Right atrium auricular region (tissue), 2 donors: ENCODE data around the gene FOXR1. TPM values are rescaled to one million over a fixed set of nuclear protein-coding genes. Genes with fewer than 3 reads are reported as not detected.
"Not testable (repeated sequence)": the region's sequence is repeated elsewhere in the genome, so short reads cannot be mapped to it uniquely, and the experiment has no call there.

Source experiments
- DNase-seq: peaks from one replicate; pipeline ENCODE4 v3.0.0-alpha.2; 2019; ENCODE audit warnings: low spot score
- H3K27ac ChIP-seq, 2 donors: fragments of 200-600 bp; sonication (generic); 1 replicate in 1 of 2; 2 replicates in 1 of 2; pipeline ENCODE4 v1.5.1; 2016 to 2019
- H3K27me3 ChIP-seq, 2 donors: fragments of 200-600 bp; sonication (generic); one replicate each; pipeline versions ENCODE4 v1.5.1 to v1.6.0; 2017 to 2019
- H3K36me3 ChIP-seq: fragments of 200-600 bp; sonication (generic); one replicate; pipeline ENCODE4 v1.5.1; 2016
- H3K4me1 ChIP-seq, 2 donors: fragments of 200-600 bp; sonication (generic); one replicate each; pipeline versions ENCODE4 v1.5.1 to v1.6.0; 2017 to 2019
- H3K4me3 ChIP-seq, 2 donors: fragments of 200-600 bp; sonication (generic); 1 replicate in 1 of 2; 2 replicates in 1 of 2; pipeline ENCODE4 v1.5.1; 2017 to 2019; ENCODE audit warnings: mild to moderate bottlenecking in 1 of 2, moderate library complexity in 1 of 2
- H3K9me3 ChIP-seq, 2 donors: fragments of 200-600 bp; sonication (generic); one replicate each; pipeline ENCODE4 v1.5.1; 2019
- total RNA-seq, 2 donors: library from RNA; depleted of rRNA; stranded (reverse); fragments of >200 nt; gene quantifications; one replicate each; pipeline ENCODE4 v1.1.0, GENCODE V29; 2016
- TF ChIP-seq, protein P1 (sequence below), 2 donors: fragments of 200-600 bp; sonication (generic); IDR thresholded peaks; one replicate each; pipeline ENCODE4 v1.5.1; 2019; ENCODE audit warnings: antibody characterized with exemption in 2 of 2

FOXR1 gene
- total RNA-seq, 2 donors from 2014 or later, result not detected

DNA sequence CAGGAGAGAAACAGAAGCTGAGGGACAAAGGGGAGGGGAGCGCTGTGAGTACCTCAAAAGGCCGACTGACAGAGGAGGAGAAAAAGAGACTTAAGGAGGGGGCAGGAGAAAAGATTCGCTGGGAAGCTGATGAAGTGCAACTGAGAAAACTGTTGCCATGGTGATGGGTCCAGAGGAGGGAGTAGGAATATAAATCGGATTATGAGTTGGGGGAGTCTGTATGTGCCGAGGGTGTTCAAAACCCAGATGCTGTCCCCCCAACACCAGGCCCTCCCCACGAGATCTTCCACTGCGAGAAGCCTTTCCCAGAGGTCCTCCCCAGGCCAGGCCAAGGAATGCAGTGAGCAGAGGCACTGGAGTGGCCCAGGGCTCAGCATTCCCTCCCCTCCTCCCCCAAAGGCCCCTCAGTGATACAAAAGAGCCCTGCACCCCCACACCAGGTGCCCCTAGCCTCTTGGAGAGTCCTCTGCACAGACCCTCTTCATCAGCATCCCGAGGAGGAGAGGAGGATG, 32.1 kb upstream of the FOXR1 start:
- Histone ChIP-seq H3K27ac (no peak overlapping the region), H3K27me3 (no peaks in the 10 kb centered on the region), H3K4me1 (peaks cover 0 to 4% of the 10 kb centered on the region in 2 donors), H3K36me3 (no peaks in the 10 kb centered on the region), H3K9me3 (no peaks in the 10 kb centered on the region), H3K4me3 (no peak overlapping the region)
- no peak for DNase-seq
- TF ChIP-seq, protein P1, sequence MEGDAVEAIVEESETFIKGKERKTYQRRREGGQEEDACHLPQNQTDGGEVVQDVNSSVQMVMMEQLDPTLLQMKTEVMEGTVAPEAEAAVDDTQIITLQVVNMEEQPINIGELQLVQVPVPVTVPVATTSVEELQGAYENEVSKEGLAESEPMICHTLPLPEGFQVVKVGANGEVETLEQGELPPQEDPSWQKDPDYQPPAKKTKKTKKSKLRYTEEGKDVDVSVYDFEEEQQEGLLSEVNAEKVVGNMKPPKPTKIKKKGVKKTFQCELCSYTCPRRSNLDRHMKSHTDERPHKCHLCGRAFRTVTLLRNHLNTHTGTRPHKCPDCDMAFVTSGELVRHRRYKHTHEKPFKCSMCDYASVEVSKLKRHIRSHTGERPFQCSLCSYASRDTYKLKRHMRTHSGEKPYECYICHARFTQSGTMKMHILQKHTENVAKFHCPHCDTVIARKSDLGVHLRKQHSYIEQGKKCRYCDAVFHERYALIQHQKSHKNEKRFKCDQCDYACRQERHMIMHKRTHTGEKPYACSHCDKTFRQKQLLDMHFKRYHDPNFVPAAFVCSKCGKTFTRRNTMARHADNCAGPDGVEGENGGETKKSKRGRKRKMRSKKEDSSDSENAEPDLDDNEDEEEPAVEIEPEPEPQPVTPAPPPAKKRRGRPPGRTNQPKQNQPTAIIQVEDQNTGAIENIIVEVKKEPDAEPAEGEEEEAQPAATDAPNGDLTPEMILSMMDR (IDR thresholded peaks at IDR 0.05), result no peak

DNA sequence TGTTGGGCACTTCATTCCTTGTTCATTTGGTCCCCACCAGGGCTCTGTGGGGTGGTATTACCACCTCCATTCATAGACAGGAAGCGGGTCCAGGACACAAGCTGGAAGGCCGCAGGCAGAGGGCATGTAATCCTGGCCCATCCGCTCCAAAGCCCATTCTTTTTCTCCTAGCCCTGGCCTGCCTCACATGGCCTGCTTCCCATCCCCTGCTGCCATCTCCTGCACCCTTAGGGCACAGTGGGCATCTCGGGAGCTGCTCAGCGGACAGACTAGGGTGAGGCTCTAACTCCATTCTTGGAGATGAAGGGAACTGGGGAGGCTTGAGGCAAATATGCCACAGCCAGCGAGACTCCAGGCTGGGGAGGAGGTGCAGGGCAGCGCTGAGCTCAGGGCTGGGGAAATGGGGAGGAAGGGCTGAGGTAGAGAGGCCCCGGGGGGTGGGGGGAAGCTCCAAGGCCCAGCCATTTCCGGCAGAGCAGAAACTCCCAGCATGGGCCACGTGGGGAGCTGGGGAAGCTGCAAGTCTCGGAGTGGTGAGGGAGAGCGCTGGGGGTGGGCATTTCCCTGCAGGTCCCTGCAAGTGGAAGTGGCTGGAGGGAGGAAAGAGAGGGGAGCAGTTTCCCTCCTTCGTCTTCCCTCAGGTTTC, 31.5 kb upstream of the FOXR1 start:
- TF ChIP-seq, protein P1 (IDR thresholded peaks at IDR 0.05), result no peak
- no peak for DNase-seq
- Histone ChIP-seq H3K27ac (no peak overlapping the region), H3K9me3 (no peaks in the 10 kb centered on the region), H3K4me3 (no peak overlapping the region), H3K27me3 (no peaks in the 10 kb centered on the region), H3K4me1 (peaks cover 0 to 4% of the 10 kb centered on the region in 2 donors), H3K36me3 (no peaks in the 10 kb centered on the region)

DNA sequence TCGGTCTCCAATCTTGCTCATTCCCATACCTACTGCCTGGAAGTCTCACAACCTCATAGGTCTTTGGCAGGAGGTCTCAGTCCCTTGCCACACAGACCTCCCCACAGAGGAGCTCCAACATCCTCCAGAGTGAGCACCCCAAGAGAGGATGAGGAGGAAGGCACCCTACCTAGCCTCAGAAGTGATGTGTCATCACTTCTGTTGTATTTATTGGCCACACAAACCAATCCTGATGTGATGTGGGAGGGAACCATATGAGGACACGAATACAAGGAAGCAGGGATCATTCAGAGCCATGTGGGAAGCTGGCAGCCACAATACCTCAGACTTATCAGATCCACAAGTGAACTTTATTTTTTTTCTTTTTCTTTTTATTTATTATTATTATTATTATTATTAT, 24.5 kb upstream of the FOXR1 start:
- DNase-seq, result no peak
- Histone ChIP-seq H3K27me3 (no peaks in the 10 kb centered on the region), H3K36me3 (no peaks in the 10 kb centered on the region), H3K4me1 (no peaks in the 10 kb centered on the region), H3K9me3 (no peaks in the 10 kb centered on the region), H3K4me3 (no peak overlapping the region), H3K27ac (no peak overlapping the region)
- TF ChIP-seq, protein P1 (IDR thresholded peaks at IDR 0.05), result no peak

DNA sequence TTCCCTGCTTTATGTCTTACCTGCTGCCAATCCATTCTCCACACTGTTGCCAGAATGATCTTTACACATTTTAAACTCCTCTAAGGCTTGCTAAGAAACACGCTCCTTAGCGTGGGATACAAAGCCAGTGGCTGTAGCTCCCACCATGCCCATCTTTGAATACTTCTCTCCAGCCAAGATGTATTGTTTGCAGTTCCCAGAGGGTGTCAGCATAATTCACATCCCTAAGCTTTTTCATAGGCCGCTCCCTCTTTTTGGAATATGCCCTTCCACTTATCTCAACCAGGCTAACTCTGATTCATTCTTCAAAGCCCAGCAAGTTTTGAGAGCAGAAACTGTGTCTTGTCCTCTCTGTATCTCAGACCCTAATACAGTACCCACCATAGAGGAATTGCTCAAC, 23.6 kb upstream of the FOXR1 start:
- no peaks in the 10 kb centered on the region for H3K36me3 ChIP-seq
- H3K4me1 ChIP-seq, result no peaks in the 10 kb centered on the region
- TF ChIP-seq, protein P1 (IDR thresholded peaks at IDR 0.05), result no peak
- DNase-seq, result no peak
- H3K4me3 ChIP-seq, result no peak overlapping the region
- H3K9me3 ChIP-seq, result no peaks in the 10 kb centered on the region
- no peaks in the 10 kb centered on the region for H3K27me3 ChIP-seq
- no peak overlapping the region for H3K27ac ChIP-seq

DNA sequence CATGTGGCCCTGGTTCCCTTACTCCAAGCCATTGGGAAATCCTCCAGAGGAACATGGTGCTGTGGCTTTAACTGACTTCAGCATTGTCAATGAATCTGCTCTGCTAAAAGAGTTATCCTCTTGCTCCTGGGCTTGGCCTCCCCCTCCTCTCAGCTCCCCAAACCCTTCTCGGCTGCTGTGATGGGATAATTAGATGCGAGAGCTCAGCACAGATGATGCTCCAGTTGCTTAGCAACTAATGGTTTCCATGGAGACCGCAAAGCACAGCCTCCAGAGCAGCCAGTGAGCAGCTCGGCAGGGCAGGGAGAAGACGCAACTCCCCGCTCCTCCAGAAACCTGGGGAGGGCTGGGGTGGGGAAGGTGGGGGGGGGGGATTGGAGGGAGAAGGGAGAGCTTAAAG, 18.3 kb upstream of the FOXR1 start:
- Histone ChIP-seq H3K27ac (no peak overlapping the region), H3K27me3 (no peaks in the 10 kb centered on the region), H3K9me3 (no peaks in the 10 kb centered on the region), H3K36me3 (no peaks in the 10 kb centered on the region), H3K4me3 (no peak overlapping the region), H3K4me1 (peaks cover 0 to 2% of the 10 kb centered on the region in 2 donors)
- TF ChIP-seq, protein P1 (IDR thresholded peaks at IDR 0.05), result no peak
- no peak for DNase-seq

DNA sequence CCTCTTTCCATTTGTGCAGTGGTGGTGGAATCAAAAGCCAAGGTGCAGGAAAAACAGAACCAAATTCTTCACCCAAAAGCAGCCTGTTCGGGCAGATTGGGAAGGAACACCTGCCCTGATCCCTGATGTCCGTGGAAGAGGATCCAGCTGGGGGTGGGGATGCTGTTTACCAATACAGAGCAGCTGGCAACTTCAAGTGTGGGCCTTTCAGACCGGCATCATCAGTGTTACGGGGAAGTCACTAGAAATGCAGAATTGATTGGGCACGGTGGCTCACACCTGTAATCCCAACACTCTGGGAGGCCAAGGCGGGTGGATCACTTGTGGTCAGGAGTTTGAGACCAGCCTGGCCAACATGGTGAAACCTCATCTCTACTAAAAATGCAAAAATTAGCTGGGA, 17.6 kb upstream of the FOXR1 start:
- not testable (repeated sequence) for H3K4me3 ChIP-seq, H3K36me3 ChIP-seq, H3K4me1 ChIP-seq, DNase-seq, H3K27me3 ChIP-seq, H3K9me3 ChIP-seq, H3K27ac ChIP-seq
